Measurements from ENCODE around the gene CCDC57.

DNA sequence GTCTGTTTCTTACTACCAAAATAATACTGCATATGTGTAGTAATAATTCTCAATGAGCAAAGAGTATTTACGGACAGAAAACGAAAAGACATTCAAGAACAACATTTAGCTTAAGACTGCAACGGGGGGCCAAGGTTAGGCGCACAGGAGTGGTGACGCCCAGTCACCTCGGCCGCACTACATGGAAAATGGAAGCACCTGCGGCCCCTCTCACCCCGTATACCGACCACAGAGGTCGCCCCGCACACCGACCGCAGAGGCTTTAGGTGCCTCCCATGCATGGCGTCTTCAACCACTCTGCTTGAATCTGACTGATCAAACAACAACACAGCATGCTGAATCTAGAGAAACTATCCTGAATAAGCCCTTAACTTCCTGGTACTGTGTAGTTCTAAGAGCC is 26.4 kb downstream of the CCDC57 start:
- TF ChIP-seq EZH2 (IDR thresholded peaks at IDR 0.05; ENCODE audit: insufficient read depth, poor library complexity, severe bottlenecking), result no peak
- no peak for TF ChIP-seq EZH2phosphoT487 (IDR thresholded peaks at IDR 0.05; ENCODE audit: insufficient read depth, low read depth)
